ENCODE measurements around the gene TUBGCP6. TPM values are rescaled to one million over a fixed set of nuclear protein-coding genes. Genes with fewer than 3 reads are reported as not detected.

TUBGCP6 gene
- total and polyA plus RNA-seq, 10 of the 15 experiments (the other 5 are each of a cell fraction or from before 2014, with no cell fraction given): 0.74 to 41.4 (median 19.4) TPM

- peak; percentile 48 for TF ChIP-seq MLLT1 (IDR thresholded peaks at IDR 0.05)
- no peak for TF ChIP-seq BMI1 (IDR thresholded peaks at IDR 0.05; ENCODE audit: borderline replicate concordance)
- TF ChIP-seq USF2 (IDR thresholded peaks at IDR 0.05; ENCODE audit: borderline replicate concordance, low read depth, low read length): no peak
- TF ChIP-seq SUZ12 (IDR thresholded peaks at IDR 0.05; ENCODE audit: unreplicated experiment): no peak
- TF ChIP-seq TCF7 (IDR thresholded peaks at IDR 0.05; ENCODE audit: borderline replicate concordance): no peak
- TF ChIP-seq STAT3 (IDR thresholded peaks at IDR 0.05; ENCODE audit: low read depth, low read length): no peak
- no peak for TF ChIP-seq RAD51 (IDR thresholded peaks at IDR 0.05)
- peak; percentile 81 for TF ChIP-seq ZBTB40 (IDR thresholded peaks at IDR 0.05; ENCODE audit: borderline replicate concordance)
- TF ChIP-seq ATF7 (IDR thresholded peaks at IDR 0.05; ENCODE audit: low read depth): no peak
- TF ChIP-seq FOS (IDR thresholded peaks at IDR 0.05; ENCODE audit: borderline replicate concordance, extremely low read depth, insufficient read length): no peak
- TF ChIP-seq LARP7 (IDR thresholded peaks at IDR 0.05): no peak
- no peak for TF ChIP-seq CBX3 (IDR thresholded peaks at IDR 0.05; ENCODE audit: borderline replicate concordance, low read depth)
- no peak for TF ChIP-seq SUPT20H (IDR thresholded peaks at IDR 0.05; ENCODE audit: borderline replicate concordance, control insufficient read depth, low read depth, low read length)
- TF ChIP-seq ZZZ3 (IDR thresholded peaks at IDR 0.05; ENCODE audit: control insufficient read depth, insufficient read length, low read depth): no peak
- TF ChIP-seq NFXL1 (IDR thresholded peaks at IDR 0.05; ENCODE audit: borderline replicate concordance): no peak
- TF ChIP-seq CTCF (IDR thresholded peaks at IDR 0.05 in 2 of 3, conservative IDR thresholded peaks at IDR 0.05 in 1 of 3; ENCODE audit: control insufficient read depth in 2 of 3, extremely low read depth in 1 of 3, insufficient read depth in 1 of 3, low read depth in 3 of 3, low read length in 3 of 3): peak in 2 of 3 experiments; percentile 34 to 40; a peak in 3 of 6 replicates
- TF ChIP-seq PRDM15 (CRISPR knock-in tag; IDR thresholded peaks at IDR 0.05): no peak
Observed at GRCh38 chr22:50190182-50190940, 54.5 kb downstream of the TUBGCP6 start (continued).
